GM19035 (cell line): ENCODE measurements around the gene LHB.

Source experiments
- ATAC-seq: cut with Tn5 transposase; IDR thresholded peaks from one replicate; pipeline ENCODE4 v1.9.1; 2021; ENCODE audit not compliant: unreplicated experiment

Gene LHB

DNA sequence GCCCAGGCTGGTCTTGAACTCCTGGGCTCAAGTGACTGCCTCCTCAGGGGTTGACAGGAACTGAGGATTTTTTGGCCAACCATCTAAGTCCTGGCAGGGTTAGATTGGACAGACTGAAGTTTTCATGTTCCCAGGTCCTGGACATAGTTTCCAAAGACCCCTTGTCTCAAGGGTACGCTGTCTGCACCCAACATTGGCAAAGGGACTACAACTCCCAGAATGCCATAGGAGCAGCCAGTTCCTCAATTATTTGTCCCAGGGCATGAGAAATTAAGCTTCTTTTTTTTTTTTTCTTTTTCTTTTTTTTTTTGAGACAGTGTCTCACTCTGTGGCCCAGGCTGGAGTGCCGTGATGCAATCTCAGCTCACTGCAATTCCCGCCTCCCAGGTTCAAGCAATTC is 30.7 kb downstream of the LHB start:
- ATAC-seq: no peak

DNA sequence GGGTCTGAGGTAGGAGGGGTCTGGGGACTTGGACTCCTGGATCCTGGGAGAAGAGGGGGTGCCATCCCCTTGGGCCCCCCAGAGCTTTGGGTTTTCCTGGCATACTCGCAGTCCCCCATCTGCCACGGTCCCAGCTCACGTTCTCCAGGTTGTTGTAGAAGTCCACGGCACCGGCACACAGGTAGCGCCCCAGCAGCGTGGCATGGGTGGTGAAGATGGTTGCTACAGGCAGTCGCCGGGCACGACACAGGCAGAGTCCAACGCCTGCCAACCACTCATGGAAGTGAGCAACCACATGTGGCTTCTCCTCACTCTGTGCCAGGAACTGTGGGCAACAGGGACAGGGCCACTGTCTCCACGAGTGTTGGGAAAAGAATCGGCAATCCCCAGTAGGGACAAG is 31.2 kb downstream of the LHB start:
- ATAC-seq: no peak

DNA sequence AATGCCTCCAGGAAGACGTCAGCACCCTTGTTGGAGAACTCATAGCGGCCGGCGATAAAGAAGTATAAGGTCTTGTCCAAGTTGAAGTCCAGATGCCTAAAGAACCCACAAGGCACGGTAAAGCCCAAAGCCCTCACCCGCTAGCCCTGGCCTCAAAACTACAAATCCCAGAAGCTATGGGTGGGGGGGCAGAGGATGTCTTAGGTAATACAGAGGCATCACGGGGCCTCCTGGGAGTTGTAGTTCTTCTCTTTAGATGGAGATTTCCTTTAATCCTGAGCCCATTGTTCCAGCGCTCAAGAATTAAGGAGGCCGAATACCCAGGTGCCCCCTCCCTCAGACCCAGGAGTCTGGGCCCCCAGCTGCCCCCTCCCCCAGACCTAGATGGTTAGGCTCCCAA is 34.6 kb downstream of the LHB start:
- ATAC-seq: no peak

DNA sequence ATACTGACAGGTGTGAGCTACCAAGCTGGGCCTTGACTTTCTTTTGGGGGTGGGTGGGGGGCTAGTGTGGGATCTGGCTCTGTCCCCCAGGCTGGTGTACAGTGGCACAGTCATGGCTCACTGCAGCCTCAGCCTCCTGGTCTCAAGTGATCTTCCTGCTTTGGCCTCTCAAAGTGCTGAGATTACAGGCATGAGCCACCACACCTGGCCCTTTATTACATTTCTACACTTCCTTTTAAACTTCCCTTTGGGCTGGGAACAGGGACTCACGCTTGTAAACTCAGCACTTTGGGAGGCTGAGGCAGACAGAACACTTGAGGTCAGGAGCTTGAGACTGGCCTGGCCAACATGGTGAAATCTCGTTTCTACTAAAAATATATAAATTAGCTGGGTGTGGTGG is 39.8 kb downstream of the LHB start:
- ATAC-seq: no peak

DNA sequence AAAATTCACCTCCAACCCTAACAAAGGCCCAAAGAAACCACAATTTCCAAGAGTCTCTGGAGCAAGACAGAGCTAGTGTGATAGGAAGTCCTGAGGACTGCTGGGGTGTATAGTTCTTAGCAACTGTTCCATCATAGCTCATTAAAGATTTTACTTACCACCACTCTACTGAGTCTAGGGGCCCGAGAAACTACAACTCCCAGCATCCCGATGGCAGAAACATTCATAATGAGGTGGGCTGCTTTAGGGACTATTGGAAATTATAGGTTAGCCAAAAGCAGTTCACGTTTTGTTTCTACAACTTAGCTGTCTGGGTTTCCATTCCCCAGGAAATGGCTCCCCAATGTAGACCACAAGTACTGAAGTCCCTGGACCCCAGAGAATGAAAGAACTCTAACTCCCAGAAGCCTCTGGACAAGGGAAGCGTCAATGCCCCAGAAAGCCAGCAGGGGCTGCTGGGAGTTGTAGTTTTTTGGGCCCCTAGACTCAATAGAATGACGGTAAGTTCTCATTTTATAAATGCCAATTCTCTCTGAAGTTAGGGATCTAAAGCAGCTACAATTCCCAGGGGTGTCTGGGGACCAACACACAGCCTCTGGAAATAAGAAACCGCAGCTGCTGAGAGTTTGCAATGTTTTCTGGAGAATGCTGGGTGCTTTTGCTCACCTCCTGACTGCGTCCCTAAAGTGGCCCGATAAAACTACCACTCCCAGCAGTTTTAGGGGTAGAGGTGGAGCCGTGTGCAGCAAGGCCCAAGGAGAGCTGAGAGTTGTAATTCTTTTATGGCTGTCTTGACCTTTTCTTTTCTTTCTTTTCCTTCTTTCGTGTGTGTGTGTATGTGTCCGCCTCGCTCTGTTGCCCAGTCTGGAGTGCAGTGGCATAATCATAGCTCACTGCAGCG is 40.7 kb downstream of the LHB start:
- ATAC-seq: no peak

DNA sequence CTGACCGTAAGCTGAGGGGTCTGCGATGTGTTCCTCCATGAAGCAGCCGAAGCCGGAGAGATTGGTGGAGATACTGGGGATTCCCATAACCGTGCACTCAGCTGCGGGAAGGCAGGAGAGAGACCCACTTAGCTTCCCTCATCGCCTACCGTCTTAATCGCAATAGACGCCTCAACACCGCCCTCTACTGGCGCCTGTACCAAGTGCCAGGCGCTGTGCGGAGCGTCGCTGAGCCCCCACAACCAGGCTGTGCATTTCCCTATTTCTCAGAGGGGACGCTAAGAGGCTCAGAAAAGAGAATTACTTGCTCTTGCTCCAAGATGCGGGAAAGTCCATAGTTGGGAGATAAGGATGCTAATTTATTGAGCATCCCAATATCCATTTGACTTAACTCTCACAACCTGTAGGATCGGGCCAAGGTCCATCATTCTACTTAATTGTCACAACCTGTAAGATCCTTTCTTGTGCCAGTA is 45.9 kb downstream of the LHB start:
- no peak for ATAC-seq

DNA sequence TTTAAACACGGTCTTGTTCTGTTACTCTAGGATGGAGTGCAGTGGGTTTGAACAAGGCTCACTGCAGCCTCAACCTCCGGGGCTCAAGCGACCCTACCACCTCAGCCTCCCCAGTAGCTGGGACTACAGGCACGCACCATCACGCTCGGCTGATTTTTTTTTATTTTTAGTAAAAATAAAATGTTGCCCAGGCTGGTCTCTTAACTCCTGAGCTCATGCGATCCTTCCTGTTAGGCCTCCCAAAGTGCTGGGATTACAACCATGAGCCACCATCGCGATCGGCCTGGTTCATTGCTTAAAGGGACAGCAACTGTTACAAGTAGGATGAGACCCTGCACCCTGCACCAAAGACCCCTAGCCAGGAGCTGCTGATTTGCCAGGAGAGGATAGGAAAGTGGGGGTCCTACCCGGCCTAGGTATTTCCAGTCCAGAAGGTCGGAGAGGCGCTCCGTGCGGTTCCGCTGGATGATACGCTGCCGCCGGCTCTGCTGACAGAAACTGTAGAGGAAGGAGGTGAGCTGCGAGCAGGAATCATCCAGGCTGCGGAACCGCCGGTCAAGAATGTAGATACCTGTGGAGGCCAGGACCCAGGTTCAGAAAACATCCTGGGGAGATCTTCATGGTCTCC is 46.6 kb downstream of the LHB start:
- no peak for ATAC-seq

DNA sequence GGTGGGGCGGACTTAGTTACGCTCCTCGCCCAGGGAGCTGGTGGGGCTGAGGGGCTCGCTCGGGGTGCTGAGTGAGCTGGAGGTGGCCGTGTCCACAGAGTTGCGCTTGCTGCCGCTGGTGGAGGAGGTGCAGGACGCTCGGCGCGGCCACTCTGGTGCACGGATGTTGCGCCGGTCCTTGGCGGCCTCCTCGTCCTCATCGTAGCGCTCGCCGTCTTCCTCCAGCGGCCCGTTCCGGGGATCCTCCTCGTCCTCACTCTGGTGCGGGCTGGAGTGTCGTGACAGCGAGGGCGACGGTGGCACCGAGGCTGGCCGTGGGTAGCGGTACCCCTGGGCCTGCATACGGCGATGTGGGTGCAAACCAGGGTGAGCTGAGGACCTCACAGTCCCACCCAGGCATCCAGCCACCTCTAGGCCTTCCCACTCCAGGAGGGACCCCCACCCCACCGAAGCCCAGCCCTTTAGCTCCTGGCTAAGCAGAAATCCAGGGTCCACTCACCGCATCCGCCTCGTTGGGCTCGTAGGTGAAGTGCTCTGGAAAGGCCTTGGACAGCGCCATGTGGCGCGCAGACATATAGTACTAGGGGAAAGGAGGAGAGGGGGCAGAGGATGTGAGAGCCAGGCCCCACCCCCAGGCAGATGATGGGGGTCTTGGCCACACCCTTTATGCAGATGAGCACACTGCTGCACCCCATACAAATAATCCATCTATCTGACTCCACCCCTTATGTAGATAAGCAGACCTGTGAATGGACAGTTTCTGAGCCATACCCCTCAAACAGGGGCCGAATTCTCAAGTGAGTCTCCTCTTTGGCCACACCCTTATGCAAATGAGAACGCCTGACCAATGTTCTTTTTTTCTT is 47.4 kb downstream of the LHB start:
- no peak for ATAC-seq

DNA sequence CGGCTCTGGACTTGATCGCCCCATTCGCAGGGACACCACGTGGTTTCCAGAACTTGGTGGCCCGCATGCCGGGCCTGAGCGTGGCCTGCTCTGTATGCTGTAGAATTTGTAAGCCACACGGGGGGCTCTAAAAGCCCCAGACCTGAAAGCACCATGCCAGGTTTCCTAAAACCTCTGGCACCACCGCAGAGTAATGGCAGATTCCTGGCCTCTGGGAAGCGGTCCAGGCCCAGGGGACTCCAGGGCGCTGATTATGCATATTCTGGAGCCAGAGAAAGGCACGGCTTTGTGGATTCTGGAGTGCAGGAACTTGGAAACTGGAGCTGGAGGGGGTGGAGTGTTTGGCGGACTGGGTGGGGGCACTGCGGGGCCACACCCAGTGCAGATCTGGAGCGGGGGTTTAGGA is 48.1 kb downstream of the LHB start:
- ATAC-seq: no peak

DNA sequence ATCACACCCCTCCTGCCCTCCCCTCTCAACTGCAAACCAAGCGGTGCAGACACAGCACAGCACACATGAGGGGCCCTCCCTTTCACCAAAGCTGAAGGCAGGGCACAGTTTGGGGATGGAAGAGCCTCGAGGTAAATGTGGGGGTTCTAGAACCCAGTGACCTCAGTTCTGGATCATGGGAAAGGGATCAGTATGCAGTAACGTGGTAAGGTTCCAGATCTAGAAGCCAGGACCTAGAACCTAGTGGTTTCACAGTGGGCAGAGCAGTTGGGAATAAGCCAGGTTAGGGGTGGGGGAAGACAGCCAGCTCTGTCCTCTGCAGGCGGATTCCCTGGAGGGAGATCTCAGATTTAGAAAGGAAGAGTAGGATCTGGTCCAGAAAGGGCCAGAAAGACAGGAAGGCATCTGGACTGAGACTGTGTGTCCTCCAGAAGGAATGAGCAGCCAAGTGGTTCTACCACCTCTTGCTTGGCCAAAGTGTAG is 48.7 kb downstream of the LHB start:
- no peak for ATAC-seq

DNA sequence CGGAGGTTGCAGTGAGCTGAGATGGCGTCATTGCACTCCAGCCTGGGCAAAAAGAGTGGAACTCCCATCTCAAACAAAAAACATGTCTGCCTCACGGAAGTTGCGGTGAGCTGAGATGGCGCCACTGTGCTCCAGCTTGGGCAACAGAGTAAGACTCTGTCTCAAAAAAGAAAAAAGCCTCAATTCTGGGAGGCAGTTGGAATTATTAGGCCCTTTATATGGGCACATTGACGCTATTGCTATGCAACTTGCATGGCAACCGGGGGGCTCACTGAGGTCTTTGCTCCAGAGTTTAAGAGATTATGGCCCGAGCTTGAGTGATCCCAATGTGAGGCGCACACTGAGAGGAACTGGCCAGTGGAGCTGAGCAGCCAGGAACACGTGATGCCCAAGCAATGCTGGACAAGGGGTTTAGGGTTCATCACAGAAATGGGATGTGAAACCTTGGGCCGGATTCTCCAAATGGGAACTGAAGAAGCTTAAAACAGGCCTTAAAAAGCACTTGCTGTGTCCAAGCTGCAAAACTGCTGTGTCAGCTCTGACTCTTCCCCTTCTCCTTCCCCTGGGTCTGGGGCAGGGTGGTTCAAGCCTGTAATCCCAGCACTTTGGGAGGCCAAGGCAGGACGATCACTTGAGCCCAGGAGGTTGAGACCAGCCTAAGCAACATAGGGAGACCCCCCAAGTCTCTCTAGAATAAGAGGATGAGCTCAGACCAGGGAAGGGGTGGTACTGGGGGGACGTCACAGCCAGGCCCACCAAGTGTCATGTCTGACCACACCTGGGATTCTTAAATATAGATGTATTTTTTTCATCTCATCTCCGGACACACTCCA is 49.3 kb downstream of the LHB start:
- no peak for ATAC-seq

DNA sequence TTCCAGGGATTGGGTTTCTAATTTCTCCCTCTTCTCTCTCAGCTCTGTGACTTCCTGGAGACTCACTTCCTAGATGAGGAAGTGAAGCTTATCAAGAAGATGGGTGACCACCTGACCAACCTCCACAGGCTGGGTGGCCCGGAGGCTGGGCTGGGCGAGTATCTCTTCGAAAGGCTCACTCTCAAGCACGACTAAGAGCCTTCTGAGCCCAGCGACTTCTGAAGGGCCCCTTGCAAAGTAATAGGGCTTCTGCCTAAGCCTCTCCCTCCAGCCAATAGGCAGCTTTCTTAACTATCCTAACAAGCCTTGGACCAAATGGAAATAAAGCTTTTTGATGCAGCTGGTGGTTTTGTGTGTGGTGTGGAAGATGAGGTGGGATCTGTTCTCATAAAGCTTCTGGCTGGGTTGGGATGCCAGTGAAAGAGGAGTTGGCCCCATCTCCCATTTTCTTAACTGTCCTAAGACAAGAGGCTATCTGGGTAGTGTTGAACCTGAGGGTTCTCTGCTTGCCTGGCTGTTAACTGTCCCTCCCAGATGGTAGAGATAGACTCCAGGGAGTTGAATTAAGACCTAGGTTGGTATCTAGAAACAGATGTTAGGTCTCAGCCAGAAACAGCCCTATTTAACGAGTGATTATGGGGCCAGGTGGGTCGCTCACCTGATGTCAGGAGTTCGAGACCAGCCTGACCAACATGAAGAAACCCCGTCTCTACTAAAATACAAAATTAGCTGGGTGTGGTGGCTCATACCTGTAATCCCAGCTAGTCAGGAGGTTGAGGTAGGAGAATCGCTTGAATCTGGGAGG is 50.1 kb downstream of the LHB start:
- no peak for ATAC-seq
